ENCODE results near the gene TMEM259. TPM values are rescaled to one million over a fixed set of nuclear protein-coding genes. Genes with fewer than 3 reads are reported as not detected.
A peak's percentile ranks its signal among the peaks of the same experiment; 100 is the strongest.

The TMEM259 gene
- total RNA-seq, 2 donors from 2014 or later, result 142 to 306 TPM

- 96 to 97% methylated on average over 9 to 18 of the region's 20 CpGs for WGBS, 2 donors
- Histone ChIP-seq H3K27me3 (no peaks in the 10 kb centered on the region), H3K4me3 (no peak overlapping the region), H3K36me3 (replicated peaks in 1 of 2; ENCODE audit: insufficient read depth in 1 of 2, low read depth in 2 of 2) (no peaks in the 10 kb centered on the region), H3K4me1 (no peaks in the 10 kb centered on the region), H3K27ac (no peak overlapping the region), H3K9me3 (no peaks in the 10 kb centered on the region)
- intact Hi-C loops (cut with DNase I), result no loop called here
- no peak for TF ChIP-seq CTCF (IDR thresholded peaks at IDR 0.05)
- no peak for TF ChIP-seq POLR2A (IDR thresholded peaks at IDR 0.05)
- DNase-seq (no peak), ATAC-seq (no peak)
Measured at GRCh38 chr19:1055886-1056620, 35.1 kb upstream of the TMEM259 start.

- ATAC-seq (no peak), DNase-seq (no peak)
- Histone ChIP-seq H3K27me3 (no peaks in the 10 kb centered on the region), H3K36me3 (replicated peaks in 1 of 2; ENCODE audit: insufficient read depth in 1 of 2, low read depth in 2 of 2) (no peaks in the 10 kb centered on the region), H3K4me3 (no peak overlapping the region), H3K4me1 (no peaks in the 10 kb centered on the region), H3K27ac (no peak overlapping the region), H3K9me3 (no peaks in the 10 kb centered on the region)
- 93 to 97% methylated on average over 3 to 11 of the region's 14 CpGs for WGBS, 2 donors
- no peak for TF ChIP-seq POLR2A (IDR thresholded peaks at IDR 0.05)
- TF ChIP-seq CTCF (IDR thresholded peaks at IDR 0.05), result no peak
- intact Hi-C loops (cut with DNase I), result no loop called here
Measured at GRCh38 chr19:1055028-1055425, 34.1 kb upstream of the TMEM259 start.

- H3K27me3 ChIP-seq, result no peaks in the 10 kb centered on the region
- ATAC-seq, result peak; percentile 4
- WGBS, 2 donors, result 90 to 95% methylated on average over 7 to 28 of the region's 28 CpGs
- no peaks in the 10 kb centered on the region for H3K4me1 ChIP-seq
- no peak overlapping the region for H3K4me3 ChIP-seq
- TF ChIP-seq CTCF (IDR thresholded peaks at IDR 0.05), result no peak
- no peak for TF ChIP-seq POLR2A (IDR thresholded peaks at IDR 0.05)
- H3K9me3 ChIP-seq, result no peaks in the 10 kb centered on the region
- H3K27ac ChIP-seq, result no peak overlapping the region
- DNase-seq, result no peak
- H3K36me3 ChIP-seq (replicated peaks in 1 of 2; ENCODE audit: insufficient read depth in 1 of 2, low read depth in 2 of 2), result no peaks in the 10 kb centered on the region
- intact Hi-C loops (cut with DNase I), result no loop called here
Measured at GRCh38 chr19:1054102-1055027, 33.4 kb upstream of the TMEM259 start.

GRCh38 chr19:1053176-1054101, 32.5 kb upstream of the TMEM259 start:
- 95% methylated on average over 23 to 31 of the region's 31 CpGs for WGBS, 2 donors
- H3K9me3 ChIP-seq, result no peaks in the 10 kb centered on the region
- H3K36me3 ChIP-seq (replicated peaks in 1 of 2; ENCODE audit: insufficient read depth in 1 of 2, low read depth in 2 of 2), result no peaks in the 10 kb centered on the region
- ATAC-seq, result no peak
- TF ChIP-seq CTCF (IDR thresholded peaks at IDR 0.05) (no peak), POLR2A (IDR thresholded peaks at IDR 0.05) (no peak)
- H3K27me3 ChIP-seq, result no peaks in the 10 kb centered on the region
- H3K4me3 ChIP-seq, result no peak overlapping the region
- no peaks in the 10 kb centered on the region for H3K4me1 ChIP-seq
- DNase-seq, result no peak
- intact Hi-C loops (cut with DNase I), result no loop called here
- no peak overlapping the region for H3K27ac ChIP-seq

All from body of pancreas (tissue), 4 donors.